IMR-90 (cell line): Measurements from ENCODE around the gene ALK. TPM values are rescaled to one million over a fixed set of nuclear protein-coding genes. Genes with fewer than 3 reads are reported as not detected.

ENCODE experiments used
- ATAC-seq: fragments of 200-7000 bp; cut with Tn5 transposase; 2 replicates; pipeline ENCODE4 v1.9.1; 2020; ENCODE audit warnings: low read depth, mild to moderate bottlenecking, moderate library complexity
- BruUV-seq: library from RNA; stranded (reverse); fragments of 400-500 nt; replicated peaks from 2 replicates; lab custom pipeline; 2021; lab: Mats Ljungman, UMichigan
- CTCF ChIA-PET: fragments of 300-600 bp; formaldehyde crosslinking; extraction: SDS; loops from one replicate; lab custom pipeline; 2021; ENCODE audit warnings: antibody characterized with exemption; lab: Yijun Ruan, JAX
- POLR2A ChIA-PET: fragments of 300-600 bp; sonication (Branson Sonifier 250); formaldehyde crosslinking; loops from one replicate; lab custom pipeline; 2022; ENCODE audit warnings: antibody characterized with exemption; ENCODE audit not compliant: unreplicated experiment; lab: Charles Lee
- DNase-seq: peaks from one replicate; pipeline ENCODE4 v3.0.0; 2013
- H2AFZ ChIP-seq: replicated peaks from 2 replicates; pipeline ENCODE3; 2013; ENCODE audit warnings: low read length, mild to moderate bottlenecking; ENCODE audit not compliant: poor library complexity
- H2AK5ac ChIP-seq: 2 replicates; pipeline ENCODE4 v1.6.1; 2013; ENCODE audit warnings: low read depth, low read length, inconsistent platforms
- H2AK9ac ChIP-seq: replicated peaks from 2 replicates; pipeline ENCODE3; 2013; ENCODE audit warnings: mild to moderate bottlenecking, low read depth, low read length, moderate library complexity; ENCODE audit not compliant: poor library complexity
- H2BK120ac ChIP-seq: 2 replicates; pipeline ENCODE4 v1.6.1; 2013; ENCODE audit warnings: low read depth, low read length, inconsistent platforms
- H2BK15ac ChIP-seq: 3 replicates; pipeline ENCODE4 v1.6.1; 2013; ENCODE audit warnings: low read depth, low read length, inconsistent platforms
- H2BK20ac ChIP-seq: 2 replicates; pipeline ENCODE4 v1.6.1; 2013; ENCODE audit warnings: low read depth, mild to moderate bottlenecking, inconsistent platforms, low read length, moderate library complexity
- H2BK5ac ChIP-seq: 2 replicates; pipeline ENCODE4 v1.6.1; 2013; ENCODE audit warnings: mild to moderate bottlenecking, low read depth, low read length, inconsistent platforms; ENCODE audit not compliant: poor library complexity, severe bottlenecking
- H3K14ac ChIP-seq: replicated peaks from 2 replicates; pipeline ENCODE4 v1.6.1; 2013; ENCODE audit warnings: low read depth, low read length, inconsistent platforms
- H3K18ac ChIP-seq: 2 replicates; pipeline ENCODE4 v1.6.1; 2013; ENCODE audit warnings: low read depth, low read length, control low read depth
- H3K23ac ChIP-seq: 2 replicates; pipeline ENCODE4 v1.6.1; 2013; ENCODE audit warnings: low read depth, low read length, inconsistent platforms
- H3K27ac ChIP-seq: 2 replicates; pipeline ENCODE4 v1.5.1; 2013; ENCODE audit warnings: mild to moderate bottlenecking, control low read depth, low read length; ENCODE audit not compliant: insufficient read depth
- H3K27me3 ChIP-seq: 2 replicates; pipeline ENCODE4 v1.6.1; 2013; ENCODE audit warnings: low read length; ENCODE audit not compliant: control insufficient read depth, insufficient read depth
- H3K36me3 ChIP-seq: 2 replicates; pipeline ENCODE4 v1.6.1; 2013; ENCODE audit warnings: low read length, mixed read lengths; ENCODE audit not compliant: control insufficient read depth, insufficient read depth
- H3K4ac ChIP-seq: 2 replicates; pipeline ENCODE4 v1.6.1; 2013; ENCODE audit warnings: low read depth, low read length, inconsistent platforms
- H3K4me1 ChIP-seq: 2 replicates; pipeline ENCODE4 v1.6.1; 2013; ENCODE audit warnings: low read length, mixed read lengths; ENCODE audit not compliant: control insufficient read depth, insufficient read depth
- H3K4me2 ChIP-seq: 2 replicates; pipeline ENCODE4 v1.6.1; 2013; ENCODE audit warnings: low read depth, mild to moderate bottlenecking, control low read depth, low read length, moderate library complexity
- H3K4me3 ChIP-seq: 2 replicates; pipeline ENCODE4 v1.5.1; 2013; ENCODE audit warnings: low read depth, mild to moderate bottlenecking, control low read depth, low read length, moderate library complexity; ENCODE audit not compliant: insufficient read depth
- H3K56ac ChIP-seq: 2 replicates; pipeline ENCODE4 v1.6.1; 2013; ENCODE audit warnings: low read length, inconsistent platforms; ENCODE audit not compliant: insufficient read depth; ENCODE audit errors: extremely low read depth
- H3K79me1 ChIP-seq, 2 experiments: 2 replicates each; pipeline ENCODE4 v1.6.1; 2013; ENCODE audit warnings: low read length in 2 of 2, inconsistent platforms in 1 of 2, low read depth in 1 of 2
- H3K9ac ChIP-seq: 2 replicates; pipeline ENCODE4 v1.6.1; 2013; ENCODE audit warnings: low read depth, low read length, control low read depth
- H3K9me1 ChIP-seq: 2 replicates; pipeline ENCODE4 v1.6.1; 2013; ENCODE audit warnings: low read length, inconsistent platforms; ENCODE audit not compliant: insufficient read depth
- H3K9me3 ChIP-seq: 2 replicates; pipeline ENCODE4 v1.6.1; 2013; ENCODE audit warnings: low read length; ENCODE audit not compliant: control insufficient read depth, insufficient read depth
- H4K20me1 ChIP-seq: 2 replicates; pipeline ENCODE4 v1.6.1; 2013; ENCODE audit warnings: low read length, inconsistent platforms; ENCODE audit not compliant: insufficient read depth
- H4K5ac ChIP-seq: 2 replicates; pipeline ENCODE4 v1.6.1; 2013; ENCODE audit warnings: mild to moderate bottlenecking, low read depth, low read length, control low read depth
- H4K8ac ChIP-seq, 2 experiments: 2 replicates each; pipeline ENCODE4 v1.6.1; 2013; ENCODE audit warnings: low read depth in 2 of 2, low read length in 2 of 2, control low read depth in 1 of 2, inconsistent platforms in 1 of 2
- H4K91ac ChIP-seq: 2 replicates; pipeline ENCODE4 v1.6.1; 2013; ENCODE audit warnings: low read depth, low read length, inconsistent platforms; ENCODE audit not compliant: insufficient read depth
- CHD1 ChIP-seq: IDR thresholded peaks from 2 replicates; pipeline ENCODE4 v1.6.1; 2012; ENCODE audit warnings: low read depth, low read length, improper control_type of control experiment
- FOS ChIP-seq: fragments of 150-350 bp; IDR thresholded peaks from 2 replicates; pipeline ENCODE4 v1.6.1; 2016; ENCODE audit warnings: low read depth, low read length
- MAFK ChIP-seq: IDR thresholded peaks from 2 replicates; pipeline ENCODE4 v1.6.1; 2012; ENCODE audit warnings: low read depth, low read length, improper control_type of control experiment
- MXI1 ChIP-seq: IDR thresholded peaks from 2 replicates; pipeline ENCODE4 v1.6.1; 2012; ENCODE audit warnings: low read depth, mild to moderate bottlenecking, low read length, moderate library complexity, borderline replicate concordance
- POLR2A ChIP-seq: IDR thresholded peaks from 2 replicates; pipeline ENCODE4 v1.6.1; 2012; ENCODE audit warnings: mild to moderate bottlenecking, low read depth, low read length
- RAD21 ChIP-seq: IDR thresholded peaks from 2 replicates; pipeline ENCODE4 v1.6.1; 2012; ENCODE audit warnings: low read length, improper control_type of control experiment
- RCOR1 ChIP-seq: IDR thresholded peaks from 2 replicates; pipeline ENCODE4 v1.6.1; 2012; ENCODE audit warnings: mild to moderate bottlenecking, low read length, improper control_type of control experiment; ENCODE audit not compliant: insufficient replicate concordance
- RFX5 ChIP-seq: IDR thresholded peaks from 2 replicates; pipeline ENCODE4 v1.8.0; 2012; ENCODE audit warnings: low read depth, mild to moderate bottlenecking, low read length, moderate library complexity
- SMC3 ChIP-seq: fragments of 150-350 bp; IDR thresholded peaks from 2 replicates; pipeline ENCODE4 v1.6.1; 2016; ENCODE audit warnings: low read depth, mild to moderate bottlenecking, antibody characterized with exemption, low read length, moderate library complexity
- USF2 ChIP-seq: fragments of 150-350 bp; IDR thresholded peaks from 2 replicates; pipeline ENCODE4 v1.6.1; 2017; ENCODE audit warnings: mild to moderate bottlenecking, antibody characterized with exemption, low read length, low read depth
- dilution Hi-C: fragments of 300-500 bp; cut with HindIII; formaldehyde crosslinking; loops from one replicate; pipeline ENCODE4 v1.14.3; 2018; ENCODE audit warnings: low sequenced_read_pairs; ENCODE audit not compliant: unreplicated experiment
- in situ Hi-C: fragments of 300-500 bp; cut with MboI; formaldehyde crosslinking; loops from 3 replicates; pipeline ENCODE4 v1.14.3; 2019; ENCODE audit warnings: low sequenced_read_pairs, inconsistent platforms, mixed read lengths
- intact Hi-C: fragments of 100-400 bp; cut with micrococcal nuclease; formaldehyde crosslinking; loops from 2 replicates; pipeline ENCODE4 v1.10.0; 2022
- polyA plus RNA-seq, 3 experiments: library from polyadenylated mRNA; depleted of rRNA; stranded (reverse); fragments of >200 nt; gene quantifications; 2 replicates each; pipeline ENCODE4 v1.2.3, GENCODE V29; 2012; ENCODE audit warnings: low replicate concordance in 1 of 3
- total RNA-seq: library from RNA; depleted of rRNA; stranded (reverse); fragments of >200 nt; gene quantifications from 2 replicates; pipeline ENCODE4 v1.2.3, GENCODE V29; 2012
- TF ChIP-seq, protein P1 (sequence below): fragments of 150-350 bp; IDR thresholded peaks from 2 replicates; pipeline ENCODE4 v1.6.1; 2016; ENCODE audit warnings: low read depth, mild to moderate bottlenecking, low read length, moderate library complexity, borderline replicate concordance
- TF ChIP-seq, protein P2 (sequence below): conservative IDR thresholded peaks from 2 replicates; pipeline ENCODE4 v1.5.1; 2012; ENCODE audit warnings: mild to moderate bottlenecking, low read depth, low read length, improper control_type of control experiment

The ALK gene
- total and polyA plus RNA-seq, 2 of the 4 experiments (the other 2 are of a cell fraction) = not detected

DNA sequence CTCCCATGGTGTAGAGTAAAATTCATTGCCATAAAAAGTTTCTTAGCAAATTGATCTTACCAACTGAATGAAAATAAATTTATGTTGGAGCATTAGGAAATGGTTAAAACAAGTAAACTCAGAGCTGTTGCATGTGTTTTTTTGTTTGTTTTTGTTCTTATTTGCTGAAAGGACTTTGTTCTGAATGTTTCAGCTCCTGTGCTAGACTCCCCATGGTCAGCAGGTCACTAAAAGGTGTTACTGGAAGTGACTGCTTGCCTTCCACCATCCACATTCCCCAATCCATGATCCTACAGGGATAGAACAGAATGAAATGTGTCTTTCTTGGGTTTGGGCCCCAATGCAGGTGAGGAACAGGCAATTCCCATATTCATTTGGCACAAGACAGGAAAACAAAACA lies 101.8 kb downstream of the ALK start:
- CTCF ChIA-PET = no interaction called here
- H3K4me1 ChIP-seq = no peaks in the 10 kb centered on the region
- no peak overlapping the region for H4K5ac ChIP-seq
- no peak overlapping the region for H3K4me3 ChIP-seq
- intact Hi-C loops (no loop called here), in situ Hi-C loops (no loop called here), dilution Hi-C loops (no loop called here)
- no peaks in the 10 kb centered on the region for H3K36me3 ChIP-seq
- no peaks in the 10 kb centered on the region for H4K20me1 ChIP-seq
- H2BK120ac ChIP-seq = no peak overlapping the region
- DNase-seq (no peak), ATAC-seq (no peak)
- H2BK15ac ChIP-seq = no peak overlapping the region
- POLR2A ChIA-PET = no interaction called here
- H3K79me1 ChIP-seq = no peaks in the 10 kb centered on the region
- no peak overlapping the region for H2BK20ac ChIP-seq
- H2BK5ac ChIP-seq = no peak overlapping the region
- H3K4ac ChIP-seq = no peak overlapping the region
- TF ChIP-seq RAD21 (no peak), POLR2A (no peak), RCOR1 (no peak), RFX5 (no peak), SMC3 (no peak), USF2 (no peak), MAFK (no peak), CHD1 (no peak), FOS (no peak), MXI1 (no peak)
- TF ChIP-seq, protein P1, sequence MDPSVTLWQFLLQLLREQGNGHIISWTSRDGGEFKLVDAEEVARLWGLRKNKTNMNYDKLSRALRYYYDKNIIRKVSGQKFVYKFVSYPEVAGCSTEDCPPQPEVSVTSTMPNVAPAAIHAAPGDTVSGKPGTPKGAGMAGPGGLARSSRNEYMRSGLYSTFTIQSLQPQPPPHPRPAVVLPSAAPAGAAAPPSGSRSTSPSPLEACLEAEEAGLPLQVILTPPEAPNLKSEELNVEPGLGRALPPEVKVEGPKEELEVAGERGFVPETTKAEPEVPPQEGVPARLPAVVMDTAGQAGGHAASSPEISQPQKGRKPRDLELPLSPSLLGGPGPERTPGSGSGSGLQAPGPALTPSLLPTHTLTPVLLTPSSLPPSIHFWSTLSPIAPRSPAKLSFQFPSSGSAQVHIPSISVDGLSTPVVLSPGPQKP = no peak
- TF ChIP-seq, protein P2, sequence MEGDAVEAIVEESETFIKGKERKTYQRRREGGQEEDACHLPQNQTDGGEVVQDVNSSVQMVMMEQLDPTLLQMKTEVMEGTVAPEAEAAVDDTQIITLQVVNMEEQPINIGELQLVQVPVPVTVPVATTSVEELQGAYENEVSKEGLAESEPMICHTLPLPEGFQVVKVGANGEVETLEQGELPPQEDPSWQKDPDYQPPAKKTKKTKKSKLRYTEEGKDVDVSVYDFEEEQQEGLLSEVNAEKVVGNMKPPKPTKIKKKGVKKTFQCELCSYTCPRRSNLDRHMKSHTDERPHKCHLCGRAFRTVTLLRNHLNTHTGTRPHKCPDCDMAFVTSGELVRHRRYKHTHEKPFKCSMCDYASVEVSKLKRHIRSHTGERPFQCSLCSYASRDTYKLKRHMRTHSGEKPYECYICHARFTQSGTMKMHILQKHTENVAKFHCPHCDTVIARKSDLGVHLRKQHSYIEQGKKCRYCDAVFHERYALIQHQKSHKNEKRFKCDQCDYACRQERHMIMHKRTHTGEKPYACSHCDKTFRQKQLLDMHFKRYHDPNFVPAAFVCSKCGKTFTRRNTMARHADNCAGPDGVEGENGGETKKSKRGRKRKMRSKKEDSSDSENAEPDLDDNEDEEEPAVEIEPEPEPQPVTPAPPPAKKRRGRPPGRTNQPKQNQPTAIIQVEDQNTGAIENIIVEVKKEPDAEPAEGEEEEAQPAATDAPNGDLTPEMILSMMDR = no peak
- no peak overlapping the region for H2AK5ac ChIP-seq
- H2AK9ac ChIP-seq = no peak overlapping the region
- H3K14ac ChIP-seq = no peak overlapping the region
- no peak overlapping the region for H3K56ac ChIP-seq
- H3K9me1 ChIP-seq = no peaks in the 10 kb centered on the region
- no peak overlapping the region for H3K18ac ChIP-seq
- H2AFZ ChIP-seq = no peak overlapping the region
- H3K9ac ChIP-seq = no peak overlapping the region
- H3K27ac ChIP-seq = no peak overlapping the region
- H3K4me2 ChIP-seq = no peak overlapping the region
- no peak overlapping the region for H4K91ac ChIP-seq
- H4K8ac ChIP-seq = no peak overlapping the region
- H3K23ac ChIP-seq = no peak overlapping the region
- H3K27me3 ChIP-seq = peaks cover 16% of the 10 kb centered on the region
- H3K9me3 ChIP-seq = no peaks in the 10 kb centered on the region
- no TSS peak for BruUV-seq
